ENCODE results near the gene THEMIS. TPM values are rescaled to one million over a fixed set of nuclear protein-coding genes. Genes with fewer than 3 reads are reported as not detected.

The THEMIS gene
- total RNA-seq, 4 donors from 2014 or later: 0.79 to 5.7 (median 1.2) TPM

DNA sequence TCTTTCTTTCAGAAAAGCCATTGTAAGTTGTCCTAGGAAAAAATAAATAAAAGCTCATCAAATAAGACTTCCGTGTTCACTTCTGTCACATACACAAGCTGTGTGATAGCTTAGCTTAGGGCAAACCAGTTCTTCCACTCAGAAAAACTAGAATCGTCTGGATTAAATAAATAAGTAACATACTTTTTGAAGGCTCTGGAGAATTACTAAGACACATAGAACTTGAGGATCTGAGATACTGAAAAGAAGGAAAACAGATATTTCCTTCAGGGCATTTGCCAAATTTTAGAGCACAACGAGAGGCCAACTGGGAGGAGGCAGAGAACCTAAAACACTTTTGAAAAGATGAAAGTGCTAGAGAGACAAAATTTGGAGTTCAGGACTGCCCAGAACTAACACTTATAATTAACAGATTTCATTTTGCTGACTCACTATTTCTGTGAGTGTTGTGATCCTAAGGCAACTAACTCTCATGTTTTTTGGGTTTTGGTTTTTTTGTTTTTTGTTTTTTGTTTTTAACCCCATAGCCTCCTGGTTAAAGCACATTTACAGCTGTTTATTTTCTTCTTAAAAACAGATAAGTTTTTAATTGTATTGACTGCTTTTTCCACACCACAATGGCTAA, 38.7 kb upstream of the THEMIS start:
- no peaks in the 10 kb centered on the region for H3K27me3 ChIP-seq
- H3K27ac ChIP-seq: peak overlapping the region in 3 of 4 donors; percentile 48 to 68 (median 51)
- no peaks in the 10 kb centered on the region for H3K36me3 ChIP-seq
- 18 to 22% methylated on average over 3 of the region's 3 CpGs for WGBS, 2 donors
- H3K4me3 ChIP-seq: no peak overlapping the region
- no peak for DNase-seq
- no peak for TF ChIP-seq POLR2A (IDR thresholded peaks at IDR 0.05)
- TF ChIP-seq, protein P1, sequence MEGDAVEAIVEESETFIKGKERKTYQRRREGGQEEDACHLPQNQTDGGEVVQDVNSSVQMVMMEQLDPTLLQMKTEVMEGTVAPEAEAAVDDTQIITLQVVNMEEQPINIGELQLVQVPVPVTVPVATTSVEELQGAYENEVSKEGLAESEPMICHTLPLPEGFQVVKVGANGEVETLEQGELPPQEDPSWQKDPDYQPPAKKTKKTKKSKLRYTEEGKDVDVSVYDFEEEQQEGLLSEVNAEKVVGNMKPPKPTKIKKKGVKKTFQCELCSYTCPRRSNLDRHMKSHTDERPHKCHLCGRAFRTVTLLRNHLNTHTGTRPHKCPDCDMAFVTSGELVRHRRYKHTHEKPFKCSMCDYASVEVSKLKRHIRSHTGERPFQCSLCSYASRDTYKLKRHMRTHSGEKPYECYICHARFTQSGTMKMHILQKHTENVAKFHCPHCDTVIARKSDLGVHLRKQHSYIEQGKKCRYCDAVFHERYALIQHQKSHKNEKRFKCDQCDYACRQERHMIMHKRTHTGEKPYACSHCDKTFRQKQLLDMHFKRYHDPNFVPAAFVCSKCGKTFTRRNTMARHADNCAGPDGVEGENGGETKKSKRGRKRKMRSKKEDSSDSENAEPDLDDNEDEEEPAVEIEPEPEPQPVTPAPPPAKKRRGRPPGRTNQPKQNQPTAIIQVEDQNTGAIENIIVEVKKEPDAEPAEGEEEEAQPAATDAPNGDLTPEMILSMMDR (IDR thresholded peaks at IDR 0.05): no peak
- intact Hi-C loops (cut with DNase I): no loop called here
- peaks cover 0 to 28% (median 4%) of the 10 kb centered on the region in 3 donors for H3K4me1 ChIP-seq
- no peaks in the 10 kb centered on the region for H3K9me3 ChIP-seq

- H3K27ac ChIP-seq: peak overlapping the region in 2 of 4 donors; percentile 48 to 51
- no peak for DNase-seq
- H3K4me1 ChIP-seq: peaks cover 0 to 28% (median 4%) of the 10 kb centered on the region in 3 donors
- H3K36me3 ChIP-seq: no peaks in the 10 kb centered on the region
- intact Hi-C loops (cut with DNase I): no loop called here
- no peaks in the 10 kb centered on the region for H3K27me3 ChIP-seq
- TF ChIP-seq, protein P1 (IDR thresholded peaks at IDR 0.05): no peak
- no peak for TF ChIP-seq POLR2A (IDR thresholded peaks at IDR 0.05)
- H3K9me3 ChIP-seq: no peaks in the 10 kb centered on the region
- H3K4me3 ChIP-seq: no peak overlapping the region
These were observed 37.8 kb upstream of the THEMIS start for GRCh38 chr6:127938701-127939100.

- intact Hi-C loops (cut with DNase I): no loop called here
- Histone ChIP-seq H3K4me1 (peaks cover 0 to 28% (median 4%) of the 10 kb centered on the region in 3 donors), H3K27ac (no peak overlapping the region), H3K9me3 (peaks cover 0 to 5% (median 0%) of the 10 kb centered on the region in 3 donors), H3K36me3 (no peaks in the 10 kb centered on the region), H3K27me3 (no peaks in the 10 kb centered on the region), H3K4me3 (no peak overlapping the region)
- TF ChIP-seq, protein P1 (IDR thresholded peaks at IDR 0.05): no peak
- no peak for TF ChIP-seq POLR2A (IDR thresholded peaks at IDR 0.05)
- DNase-seq: no peak
These were observed 36.9 kb upstream of the THEMIS start for GRCh38 chr6:127937747-127938146.

DNA sequence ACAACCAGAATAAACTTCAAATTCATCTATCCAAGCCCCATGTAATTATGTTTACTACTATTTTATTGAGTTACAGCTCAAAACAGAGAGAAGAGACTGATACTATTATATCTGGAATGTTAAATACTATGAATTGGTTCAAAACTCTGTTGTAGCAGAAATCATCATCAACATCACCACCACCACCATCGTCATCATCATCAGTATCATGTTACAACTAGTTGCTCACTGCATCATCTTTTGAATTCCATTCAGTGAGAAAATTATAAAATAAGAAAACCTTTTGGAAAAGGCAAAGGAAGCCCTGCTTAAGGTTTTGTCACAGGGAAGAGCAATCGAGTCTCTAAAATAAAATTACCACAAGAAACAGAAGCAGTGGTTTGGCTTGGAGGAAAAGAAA, 36.2 kb upstream of the THEMIS start:
- WGBS, 2 donors: 50 to 72% methylated on average over 2 of the region's 2 CpGs

GRCh38 chr6:127934956-127935355, 34.1 kb upstream of the THEMIS start:
- no peaks in the 10 kb centered on the region for H3K27me3 ChIP-seq
- WGBS, 2 donors: 77 to 80% methylated on average over 1 of the region's 1 CpG
- intact Hi-C loops (cut with DNase I): no loop called here

More for the DNA sequence above, 36.2 kb upstream of the THEMIS start:
- Histone ChIP-seq H3K4me3 (no peak overlapping the region), H3K36me3 (no peaks in the 10 kb centered on the region), H3K4me1 (peaks cover 0 to 28% (median 4%) of the 10 kb centered on the region in 3 donors), H3K27me3 (no peaks in the 10 kb centered on the region), H3K27ac (no peak overlapping the region), H3K9me3 (peaks cover 0 to 9% (median 0%) of the 10 kb centered on the region in 3 donors)
- TF ChIP-seq, protein P1 (IDR thresholded peaks at IDR 0.05): no peak
- no peak for TF ChIP-seq POLR2A (IDR thresholded peaks at IDR 0.05)
- intact Hi-C loops (cut with DNase I): no loop called here
- no peak for DNase-seq

More at GRCh38 chr6:127934956-127935355, 34.1 kb upstream of the THEMIS start:
- H3K4me1 ChIP-seq: peaks cover 0 to 16% (median 4%) of the 10 kb centered on the region in 3 donors
- TF ChIP-seq, protein P1 (IDR thresholded peaks at IDR 0.05): no peak
- no peak for TF ChIP-seq POLR2A (IDR thresholded peaks at IDR 0.05)
- DNase-seq: no peak
- H3K9me3 ChIP-seq: peaks cover 0 to 9% (median 0%) of the 10 kb centered on the region in 3 donors
- H3K36me3 ChIP-seq: no peaks in the 10 kb centered on the region
- H3K27ac ChIP-seq: peak overlapping the region in 1 of 4 donors; percentile 38
- H3K4me3 ChIP-seq: no peak overlapping the region

All from esophagus squamous epithelium (tissue), 5 donors.